Right atrium auricular region (tissue), 2 donors: ENCODE data around the gene BAX. TPM values are rescaled to one million over a fixed set of nuclear protein-coding genes. Genes with fewer than 3 reads are reported as not detected.

Experiments used
- DNase-seq: peaks from one replicate; pipeline ENCODE4 v3.0.0-alpha.2; 2019; ENCODE audit warnings: low spot score
- H3K27ac ChIP-seq, 2 donors: fragments of 200-600 bp; sonication (generic); 1 replicate in 1 of 2; 2 replicates in 1 of 2; pipeline ENCODE4 v1.5.1; 2016 to 2019
- H3K27me3 ChIP-seq, 2 donors: fragments of 200-600 bp; sonication (generic); one replicate each; pipeline versions ENCODE4 v1.5.1 to v1.6.0; 2017 to 2019
- H3K36me3 ChIP-seq: fragments of 200-600 bp; sonication (generic); one replicate; pipeline ENCODE4 v1.5.1; 2016
- H3K4me1 ChIP-seq, 2 donors: fragments of 200-600 bp; sonication (generic); one replicate each; pipeline versions ENCODE4 v1.5.1 to v1.6.0; 2017 to 2019
- H3K4me3 ChIP-seq, 2 donors: fragments of 200-600 bp; sonication (generic); 1 replicate in 1 of 2; 2 replicates in 1 of 2; pipeline ENCODE4 v1.5.1; 2017 to 2019; ENCODE audit warnings: mild to moderate bottlenecking in 1 of 2, moderate library complexity in 1 of 2
- H3K9me3 ChIP-seq, 2 donors: fragments of 200-600 bp; sonication (generic); one replicate each; pipeline ENCODE4 v1.5.1; 2019
- CTCF ChIP-seq, 2 donors: fragments of 200-600 bp; sonication (generic); IDR thresholded peaks; one replicate each; pipeline ENCODE4 v1.5.1; 2019; ENCODE audit warnings: antibody characterized with exemption in 2 of 2
- total RNA-seq, 2 donors: library from RNA; depleted of rRNA; stranded (reverse); fragments of >200 nt; gene quantifications; one replicate each; pipeline ENCODE4 v1.1.0, GENCODE V29; 2016

The BAX gene
- total RNA-seq, 2 donors from 2014 or later, result 10.7 to 21.2 TPM

- Histone ChIP-seq H3K36me3 (no peaks in the 10 kb centered on the region), H3K27ac (no peak overlapping the region), H3K4me3 (no peak overlapping the region), H3K9me3 (peaks cover 0 to 6% of the 10 kb centered on the region in 2 donors), H3K27me3 (no peaks in the 10 kb centered on the region), H3K4me1 (no peaks in the 10 kb centered on the region)
- no peak for DNase-seq
- no peak for TF ChIP-seq CTCF (IDR thresholded peaks at IDR 0.05)
Measured at GRCh38 chr19:48940902-48941301, 13.8 kb upstream of the BAX start.

- DNase-seq, result no peak
- TF ChIP-seq CTCF (IDR thresholded peaks at IDR 0.05), result no peak
- no peak overlapping the region for H3K27ac ChIP-seq
- no peaks in the 10 kb centered on the region for H3K27me3 ChIP-seq
- H3K36me3 ChIP-seq, result no peaks in the 10 kb centered on the region
- no peaks in the 10 kb centered on the region for H3K4me1 ChIP-seq
- no peak overlapping the region for H3K4me3 ChIP-seq
- peaks cover 0 to 6% of the 10 kb centered on the region in 2 donors for H3K9me3 ChIP-seq
Measured at GRCh38 chr19:48943081-48943480, 11.6 kb upstream of the BAX start.

DNA sequence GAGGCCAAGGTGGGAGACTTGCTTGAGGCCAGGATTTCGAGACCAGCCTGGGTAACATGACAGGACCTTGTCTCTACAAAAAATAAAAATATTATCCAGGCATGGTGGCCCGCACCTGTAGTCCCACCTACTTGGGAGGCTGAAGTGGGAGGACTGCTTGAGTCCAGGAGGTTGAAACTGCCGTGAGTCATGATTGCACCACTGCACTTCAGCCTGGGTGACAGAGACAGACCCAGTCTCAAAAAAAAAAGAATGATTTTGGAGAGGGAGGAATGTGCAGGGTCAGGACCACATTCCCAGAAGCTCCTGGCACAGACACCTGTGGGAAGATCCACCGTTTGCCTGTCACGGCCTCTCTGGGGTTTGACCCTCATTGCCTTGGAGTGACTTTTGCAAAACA lies 9.3 kb upstream of the BAX start:
- Histone ChIP-seq H3K27ac (no peak overlapping the region), H3K36me3 (no peaks in the 10 kb centered on the region), H3K27me3 (no peaks in the 10 kb centered on the region), H3K4me3 (no peak overlapping the region), H3K4me1 (no peaks in the 10 kb centered on the region), H3K9me3 (peaks cover 0 to 6% of the 10 kb centered on the region in 2 donors)
- DNase-seq, result no peak
- TF ChIP-seq CTCF (IDR thresholded peaks at IDR 0.05), result no peak

- H3K36me3 ChIP-seq, result no peaks in the 10 kb centered on the region
- no peak for TF ChIP-seq CTCF (IDR thresholded peaks at IDR 0.05)
- no peak overlapping the region for H3K4me3 ChIP-seq
- no peaks in the 10 kb centered on the region for H3K4me1 ChIP-seq
- no peak overlapping the region for H3K27ac ChIP-seq
- H3K9me3 ChIP-seq, result peaks cover 0 to 5% of the 10 kb centered on the region in 2 donors
- H3K27me3 ChIP-seq, result no peaks in the 10 kb centered on the region
- no peak for DNase-seq
Measured at GRCh38 chr19:48945817-48946216, 8.9 kb upstream of the BAX start.

DNA sequence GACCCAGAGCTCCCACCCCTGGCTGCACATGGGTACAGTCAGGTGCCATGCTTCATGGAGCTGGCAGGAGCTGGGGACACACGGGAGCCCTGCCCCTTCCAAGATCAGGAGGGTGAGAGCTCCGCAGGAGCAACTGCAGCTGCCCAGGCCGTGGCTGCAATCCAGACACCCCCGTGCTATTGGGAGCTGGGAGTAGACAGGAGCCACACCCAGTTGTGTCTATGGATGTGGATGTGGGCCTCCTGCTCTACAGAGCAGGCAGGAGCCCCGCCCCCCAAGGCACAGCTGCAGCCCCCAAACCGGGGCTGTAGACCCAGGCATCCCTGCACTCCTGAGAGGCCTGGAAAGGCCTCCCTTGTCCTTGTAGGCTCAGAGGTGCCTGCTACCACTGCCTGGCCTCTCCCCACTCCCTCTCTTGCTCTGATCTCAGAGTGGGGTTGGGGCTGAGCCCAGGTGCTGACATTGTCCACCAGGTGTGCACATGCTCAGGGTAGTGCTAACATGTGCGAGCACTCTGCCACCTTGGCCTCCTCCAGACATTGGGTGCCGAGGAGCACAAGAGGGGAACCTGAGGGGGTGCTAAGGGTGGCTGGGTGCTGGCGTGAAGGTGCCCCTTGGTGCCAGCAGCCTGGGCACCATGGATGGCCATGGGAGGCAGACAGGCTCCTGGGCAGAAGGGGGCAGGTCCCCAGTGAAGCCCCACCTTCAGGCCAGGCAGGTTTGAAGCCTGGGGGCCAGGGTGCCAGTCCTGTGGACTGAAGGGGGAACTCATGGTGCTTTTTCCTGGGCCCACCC lies 8.0 kb upstream of the BAX start:
- Histone ChIP-seq H3K4me1 (no peaks in the 10 kb centered on the region), H3K4me3 (no peak overlapping the region), H3K36me3 (no peaks in the 10 kb centered on the region), H3K27me3 (no peaks in the 10 kb centered on the region), H3K9me3 (no peaks in the 10 kb centered on the region), H3K27ac (no peak overlapping the region)
- TF ChIP-seq CTCF (IDR thresholded peaks at IDR 0.05), result no peak
- DNase-seq, result no peak

DNA sequence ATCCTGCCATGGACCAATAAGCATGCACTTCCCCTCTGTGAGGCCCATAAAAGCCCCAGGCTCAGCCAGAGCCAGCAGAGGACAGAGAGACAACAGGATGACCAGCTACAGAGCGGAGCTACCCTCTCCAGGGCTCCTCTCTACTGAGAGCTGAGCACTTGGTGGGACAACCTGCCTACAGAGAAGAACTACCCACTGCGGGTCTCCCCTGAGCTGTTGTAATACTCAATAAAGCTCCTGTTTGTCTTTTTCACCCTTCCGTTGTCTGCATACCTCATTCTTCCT lies 7.5 kb upstream of the BAX start:
- Histone ChIP-seq H3K27me3 (no peaks in the 10 kb centered on the region), H3K4me3 (no peak overlapping the region), H3K27ac (no peak overlapping the region), H3K4me1 (no peaks in the 10 kb centered on the region), H3K36me3 (no peaks in the 10 kb centered on the region), H3K9me3 (no peaks in the 10 kb centered on the region)
- TF ChIP-seq CTCF (IDR thresholded peaks at IDR 0.05), result no peak
- no peak for DNase-seq
